Liver (tissue), 9 donors: ENCODE results near the gene PCDHA2. TPM values are rescaled to one million over a fixed set of nuclear protein-coding genes. Genes with fewer than 3 reads are reported as not detected.
A peak's percentile ranks its signal among the peaks of the same experiment; 100 is the strongest.
"Not testable (repeated sequence)": the region's sequence is repeated elsewhere in the genome, so short reads cannot be mapped to it uniquely, and the experiment has no call there.

Source experiments
- DNase-seq: peaks from one replicate; pipeline ENCODE4 v3.0.0-alpha.2; 2017; ENCODE audit warnings: low spot score
- H3K27ac ChIP-seq, 2 donors: one replicate each; pipeline ENCODE4 v1.7.0; 2013; ENCODE audit warnings: inconsistent platforms in 2 of 2, low read length in 2 of 2, control low read depth in 1 of 2, low read depth in 1 of 2, mild to moderate bottlenecking in 1 of 2
- H3K27me3 ChIP-seq, 4 donors: one replicate each; pipeline versions ENCODE4 v1.6.1 to v1.7.0; 2013; ENCODE audit warnings: low read length in 3 of 4, inconsistent platforms in 1 of 4, mild to moderate bottlenecking in 1 of 4, moderate library complexity in 1 of 4; ENCODE audit not compliant: control insufficient read depth in 4 of 4, insufficient read depth in 4 of 4
- H3K36me3 ChIP-seq, 4 donors: one replicate each; pipeline versions ENCODE4 v1.6.1 to v1.7.0; 2013; ENCODE audit warnings: low read length in 3 of 4, mild to moderate bottlenecking in 3 of 4, low read depth in 1 of 4, moderate library complexity in 1 of 4; ENCODE audit not compliant: control insufficient read depth in 4 of 4, insufficient read depth in 3 of 4
- H3K4me1 ChIP-seq, 4 donors: one replicate each; pipeline versions ENCODE4 v1.6.1 to v1.7.0; 2013; ENCODE audit warnings: low read length in 3 of 4, mild to moderate bottlenecking in 3 of 4, moderate library complexity in 1 of 4; ENCODE audit not compliant: control insufficient read depth in 4 of 4, insufficient read depth in 4 of 4
- H3K4me3 ChIP-seq, 3 donors: one replicate each; pipeline versions ENCODE4 v1.6.1 to v1.7.0; 2013; ENCODE audit warnings: low read length in 3 of 3, control low read depth in 1 of 3, low read depth in 1 of 3, mild to moderate bottlenecking in 1 of 3
- H3K9ac ChIP-seq, 2 donors: one replicate each; pipeline ENCODE4 v1.7.0; 2013; ENCODE audit warnings: low read length in 2 of 2, mild to moderate bottlenecking in 2 of 2, moderate library complexity in 2 of 2, control low read depth in 1 of 2, low read depth in 1 of 2
- H3K9me3 ChIP-seq, 4 donors: one replicate each; pipeline versions ENCODE4 v1.6.1 to v1.7.0; 2013; ENCODE audit warnings: low read length in 3 of 4; ENCODE audit not compliant: control insufficient read depth in 4 of 4
- EGR1 ChIP-seq, 2 donors: IDR thresholded peaks; 2 replicates each; pipeline ENCODE4 v1.6.1; 2016 to 2018; ENCODE audit warnings: antibody characterized with exemption in 2 of 2, low read depth in 2 of 2
- FOXA1 ChIP-seq: IDR thresholded peaks from 2 replicates; pipeline ENCODE4 v1.6.1; 2016; ENCODE audit warnings: antibody characterized with exemption
- FOXA2 ChIP-seq: IDR thresholded peaks from 2 replicates; pipeline ENCODE4 v1.6.1; 2016; ENCODE audit warnings: antibody characterized with exemption
- GABPA ChIP-seq, 2 donors: IDR thresholded peaks in 1 of 2; conservative IDR thresholded peaks in 1 of 2; 2 replicates each; pipeline ENCODE4 v1.6.1; 2016; ENCODE audit warnings: antibody characterized with exemption in 2 of 2, mild to moderate bottlenecking in 1 of 2, moderate library complexity in 1 of 2
- HNF4G ChIP-seq: IDR thresholded peaks from 2 replicates; pipeline ENCODE4 v1.6.1; 2016; ENCODE audit warnings: antibody characterized with exemption
- JUND ChIP-seq, 2 donors: IDR thresholded peaks; 2 replicates each; pipeline ENCODE4 v1.6.1; 2016; ENCODE audit warnings: antibody characterized with exemption in 2 of 2
- NR2F2 ChIP-seq: IDR thresholded peaks from 2 replicates; pipeline ENCODE4 v1.6.1; 2016; ENCODE audit warnings: antibody characterized with exemption
- RAD21 ChIP-seq, 2 donors: IDR thresholded peaks; 2 replicates each; pipeline ENCODE4 v1.6.1; 2016; ENCODE audit warnings: antibody characterized with exemption in 2 of 2, mild to moderate bottlenecking in 2 of 2
- RXRA ChIP-seq, 2 donors: IDR thresholded peaks; 2 replicates each; pipeline ENCODE4 v1.6.1; 2017 to 2018; ENCODE audit warnings: antibody characterized with exemption in 2 of 2, mild to moderate bottlenecking in 1 of 2
- SP1 ChIP-seq: IDR thresholded peaks from 2 replicates; pipeline ENCODE4 v1.6.1; 2018; ENCODE audit warnings: antibody characterized with exemption, mild to moderate bottlenecking
- TAF1 ChIP-seq: conservative IDR thresholded peaks from 2 replicates; pipeline ENCODE4 v1.6.1; 2016; ENCODE audit warnings: antibody characterized with exemption, mild to moderate bottlenecking
- YY1 ChIP-seq: IDR thresholded peaks from 2 replicates; pipeline ENCODE4 v1.6.1; 2016; ENCODE audit warnings: antibody characterized with exemption, mild to moderate bottlenecking
- WGBS: extraction: QIAGEN DNeasy Blood & Tissue Kit; methylation state at CpG from one replicate; pipeline ENCODE4 v1.1.7; 2013; 5-methylcytosine and 5-hydroxymethylcytosine counted together
- polyA plus RNA-seq, 2 donors: library from polyadenylated mRNA; stranded (reverse) in 1 of 2; unstranded in 1 of 2; fragments of 200-250 nt in 1 of 2; fragments of >200 nt in 1 of 2; fragmentation: Nextera tagmentation in 1 of 2; extraction: Ambion mirVana in 1 of 2; gene quantifications; one replicate each; pipeline versions ENCODE4 v1.2.1 to v1.2.3, GENCODE V29; 2013 to 2015
- total RNA-seq, 2 donors: library from RNA; depleted of rRNA; stranded (reverse); fragments of >200 nt; gene quantifications; one replicate each; pipeline ENCODE4 v1.2.3, GENCODE V29; 2014
- TF ChIP-seq, protein P1 (sequence below): IDR thresholded peaks from 2 replicates; pipeline ENCODE4 v1.6.1; 2016; ENCODE audit warnings: antibody characterized with exemption
- TF ChIP-seq, protein P2 (sequence below): IDR thresholded peaks from 2 replicates; pipeline ENCODE4 v1.6.1; 2016; ENCODE audit warnings: antibody characterized with exemption
- TF ChIP-seq, protein P3 (sequence below): fragments of 150-350 bp; IDR thresholded peaks from 2 replicates; pipeline ENCODE4 v1.5.1; 2017; ENCODE audit warnings: improper control_type of control experiment, low read depth, low read length; ENCODE audit not compliant: missing input control
- TF ChIP-seq, protein P4 (sequence below): IDR thresholded peaks from 2 replicates; pipeline ENCODE4 v1.6.1; 2016; ENCODE audit warnings: antibody characterized with exemption
- TF ChIP-seq, protein P5 (sequence below): IDR thresholded peaks from 2 replicates; pipeline ENCODE4 v1.6.1; 2016; ENCODE audit warnings: antibody characterized with exemption, mild to moderate bottlenecking
- donor health status: healthy.
- donor health status: healthy.
- donor health status: healthy.
- donor health status: healthy.
- donor health status: healthy.

The PCDHA2 gene
- total and polyA plus RNA-seq, 4 donors: not detected

DNA sequence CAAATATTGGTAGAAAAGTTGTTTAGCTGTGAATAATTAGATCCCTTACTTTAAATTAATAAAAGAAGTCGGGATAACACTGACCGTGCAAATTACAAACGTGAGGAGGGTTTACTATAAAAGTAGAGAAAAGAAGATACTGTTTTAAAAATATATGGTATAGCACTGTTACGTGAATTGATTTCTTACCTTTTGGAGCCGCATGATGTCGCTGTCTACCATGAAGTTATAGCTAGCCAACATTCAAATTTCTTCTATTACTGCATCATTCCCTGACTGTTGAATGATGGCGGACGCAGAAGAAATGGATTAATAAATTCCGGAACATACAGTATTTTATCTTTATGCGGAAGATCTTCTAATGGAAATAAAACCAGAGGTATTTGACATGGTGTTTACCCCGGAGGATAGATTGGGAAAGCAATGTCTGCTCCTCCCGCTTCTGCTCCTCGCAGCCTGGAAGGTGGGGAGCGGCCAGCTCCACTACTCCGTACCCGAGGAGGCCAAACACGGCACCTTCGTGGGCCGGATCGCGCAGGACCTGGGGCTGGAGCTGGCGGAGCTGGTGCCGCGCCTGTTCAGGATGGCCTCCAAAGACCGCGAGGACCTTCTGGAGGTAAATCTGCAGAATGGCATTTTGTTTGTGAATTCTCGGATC lies 33.2 kb downstream of the PCDHA2 start, which contains the start of gene PCDHA6 (continued):
- TF ChIP-seq JUND (IDR thresholded peaks at IDR 0.05): no peak
- no peak for TF ChIP-seq GABPA (IDR thresholded peaks at IDR 0.05 in 1 of 2, conservative IDR thresholded peaks at IDR 0.05 in 1 of 2)

DNA sequence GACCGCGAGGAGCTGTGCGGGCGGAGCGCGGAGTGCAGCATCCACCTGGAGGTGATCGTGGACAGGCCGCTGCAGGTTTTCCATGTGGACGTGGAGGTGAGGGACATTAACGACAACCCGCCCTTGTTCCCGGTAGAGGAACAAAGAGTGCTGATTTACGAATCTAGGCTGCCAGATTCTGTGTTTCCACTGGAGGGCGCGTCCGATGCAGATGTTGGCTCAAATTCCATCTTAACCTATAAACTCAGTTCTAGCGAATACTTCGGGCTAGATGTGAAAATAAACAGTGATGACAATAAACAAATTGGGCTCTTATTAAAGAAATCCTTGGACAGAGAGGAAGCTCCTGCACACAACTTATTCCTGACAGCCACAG lies 33.7 kb downstream of the PCDHA2 start:
- Histone ChIP-seq H3K27ac (no peak overlapping the region), H3K4me3 (no peak overlapping the region), H3K27me3 (peaks cover 0 to 5% (median 2%) of the 10 kb centered on the region in 4 donors), H3K9me3 (peaks cover 16 to 38% (median 21%) of the 10 kb centered on the region in 4 donors), H3K36me3 (no peaks in the 10 kb centered on the region), H3K9ac (no peak overlapping the region), H3K4me1 (no peaks in the 10 kb centered on the region)
- DNase-seq: no peak
- TF ChIP-seq, protein P1, sequence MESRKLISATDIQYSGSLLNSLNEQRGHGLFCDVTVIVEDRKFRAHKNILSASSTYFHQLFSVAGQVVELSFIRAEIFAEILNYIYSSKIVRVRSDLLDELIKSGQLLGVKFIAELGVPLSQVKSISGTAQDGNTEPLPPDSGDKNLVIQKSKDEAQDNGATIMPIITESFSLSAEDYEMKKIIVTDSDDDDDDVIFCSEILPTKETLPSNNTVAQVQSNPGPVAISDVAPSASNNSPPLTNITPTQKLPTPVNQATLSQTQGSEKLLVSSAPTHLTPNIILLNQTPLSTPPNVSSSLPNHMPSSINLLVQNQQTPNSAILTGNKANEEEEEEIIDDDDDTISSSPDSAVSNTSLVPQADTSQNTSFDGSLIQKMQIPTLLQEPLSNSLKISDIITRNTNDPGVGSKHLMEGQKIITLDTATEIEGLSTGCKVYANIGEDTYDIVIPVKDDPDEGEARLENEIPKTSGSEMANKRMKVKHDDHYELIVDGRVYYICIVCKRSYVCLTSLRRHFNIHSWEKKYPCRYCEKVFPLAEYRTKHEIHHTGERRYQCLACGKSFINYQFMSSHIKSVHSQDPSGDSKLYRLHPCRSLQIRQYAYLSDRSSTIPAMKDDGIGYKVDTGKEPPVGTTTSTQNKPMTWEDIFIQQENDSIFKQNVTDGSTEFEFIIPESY: no peak
- TF ChIP-seq YY1: no peak
- TF ChIP-seq NR2F2: no peak
- TF ChIP-seq, protein P2, sequence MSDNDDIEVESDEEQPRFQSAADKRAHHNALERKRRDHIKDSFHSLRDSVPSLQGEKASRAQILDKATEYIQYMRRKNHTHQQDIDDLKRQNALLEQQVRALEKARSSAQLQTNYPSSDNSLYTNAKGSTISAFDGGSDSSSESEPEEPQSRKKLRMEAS: no peak
- TF ChIP-seq TAF1: no peak
- no peak for TF ChIP-seq HNF4G
- no peak for TF ChIP-seq RXRA (IDR thresholded peaks at IDR 0.05)
- no peak for TF ChIP-seq JUND (IDR thresholded peaks at IDR 0.05)
- TF ChIP-seq, protein P3, sequence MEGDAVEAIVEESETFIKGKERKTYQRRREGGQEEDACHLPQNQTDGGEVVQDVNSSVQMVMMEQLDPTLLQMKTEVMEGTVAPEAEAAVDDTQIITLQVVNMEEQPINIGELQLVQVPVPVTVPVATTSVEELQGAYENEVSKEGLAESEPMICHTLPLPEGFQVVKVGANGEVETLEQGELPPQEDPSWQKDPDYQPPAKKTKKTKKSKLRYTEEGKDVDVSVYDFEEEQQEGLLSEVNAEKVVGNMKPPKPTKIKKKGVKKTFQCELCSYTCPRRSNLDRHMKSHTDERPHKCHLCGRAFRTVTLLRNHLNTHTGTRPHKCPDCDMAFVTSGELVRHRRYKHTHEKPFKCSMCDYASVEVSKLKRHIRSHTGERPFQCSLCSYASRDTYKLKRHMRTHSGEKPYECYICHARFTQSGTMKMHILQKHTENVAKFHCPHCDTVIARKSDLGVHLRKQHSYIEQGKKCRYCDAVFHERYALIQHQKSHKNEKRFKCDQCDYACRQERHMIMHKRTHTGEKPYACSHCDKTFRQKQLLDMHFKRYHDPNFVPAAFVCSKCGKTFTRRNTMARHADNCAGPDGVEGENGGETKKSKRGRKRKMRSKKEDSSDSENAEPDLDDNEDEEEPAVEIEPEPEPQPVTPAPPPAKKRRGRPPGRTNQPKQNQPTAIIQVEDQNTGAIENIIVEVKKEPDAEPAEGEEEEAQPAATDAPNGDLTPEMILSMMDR: no peak
- no peak for TF ChIP-seq FOXA2
- no peak for TF ChIP-seq EGR1 (IDR thresholded peaks at IDR 0.05; ENCODE audit: low read depth in 2 of 2)
- TF ChIP-seq, protein P4, sequence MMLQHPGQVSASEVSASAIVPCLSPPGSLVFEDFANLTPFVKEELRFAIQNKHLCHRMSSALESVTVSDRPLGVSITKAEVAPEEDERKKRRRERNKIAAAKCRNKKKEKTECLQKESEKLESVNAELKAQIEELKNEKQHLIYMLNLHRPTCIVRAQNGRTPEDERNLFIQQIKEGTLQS: no peak
- no peak for TF ChIP-seq GABPA (IDR thresholded peaks at IDR 0.05 in 1 of 2, conservative IDR thresholded peaks at IDR 0.05 in 1 of 2)
- TF ChIP-seq, protein P5, sequence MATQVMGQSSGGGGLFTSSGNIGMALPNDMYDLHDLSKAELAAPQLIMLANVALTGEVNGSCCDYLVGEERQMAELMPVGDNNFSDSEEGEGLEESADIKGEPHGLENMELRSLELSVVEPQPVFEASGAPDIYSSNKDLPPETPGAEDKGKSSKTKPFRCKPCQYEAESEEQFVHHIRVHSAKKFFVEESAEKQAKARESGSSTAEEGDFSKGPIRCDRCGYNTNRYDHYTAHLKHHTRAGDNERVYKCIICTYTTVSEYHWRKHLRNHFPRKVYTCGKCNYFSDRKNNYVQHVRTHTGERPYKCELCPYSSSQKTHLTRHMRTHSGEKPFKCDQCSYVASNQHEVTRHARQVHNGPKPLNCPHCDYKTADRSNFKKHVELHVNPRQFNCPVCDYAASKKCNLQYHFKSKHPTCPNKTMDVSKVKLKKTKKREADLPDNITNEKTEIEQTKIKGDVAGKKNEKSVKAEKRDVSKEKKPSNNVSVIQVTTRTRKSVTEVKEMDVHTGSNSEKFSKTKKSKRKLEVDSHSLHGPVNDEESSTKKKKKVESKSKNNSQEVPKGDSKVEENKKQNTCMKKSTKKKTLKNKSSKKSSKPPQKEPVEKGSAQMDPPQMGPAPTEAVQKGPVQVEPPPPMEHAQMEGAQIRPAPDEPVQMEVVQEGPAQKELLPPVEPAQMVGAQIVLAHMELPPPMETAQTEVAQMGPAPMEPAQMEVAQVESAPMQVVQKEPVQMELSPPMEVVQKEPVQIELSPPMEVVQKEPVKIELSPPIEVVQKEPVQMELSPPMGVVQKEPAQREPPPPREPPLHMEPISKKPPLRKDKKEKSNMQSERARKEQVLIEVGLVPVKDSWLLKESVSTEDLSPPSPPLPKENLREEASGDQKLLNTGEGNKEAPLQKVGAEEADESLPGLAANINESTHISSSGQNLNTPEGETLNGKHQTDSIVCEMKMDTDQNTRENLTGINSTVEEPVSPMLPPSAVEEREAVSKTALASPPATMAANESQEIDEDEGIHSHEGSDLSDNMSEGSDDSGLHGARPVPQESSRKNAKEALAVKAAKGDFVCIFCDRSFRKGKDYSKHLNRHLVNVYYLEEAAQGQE: no peak
- no peak for TF ChIP-seq FOXA1
- TF ChIP-seq SP1: no peak
- TF ChIP-seq RAD21 (IDR thresholded peaks at IDR 0.05): no peak
- 22% methylated on average over 18 of the region's 18 CpGs for WGBS

DNA sequence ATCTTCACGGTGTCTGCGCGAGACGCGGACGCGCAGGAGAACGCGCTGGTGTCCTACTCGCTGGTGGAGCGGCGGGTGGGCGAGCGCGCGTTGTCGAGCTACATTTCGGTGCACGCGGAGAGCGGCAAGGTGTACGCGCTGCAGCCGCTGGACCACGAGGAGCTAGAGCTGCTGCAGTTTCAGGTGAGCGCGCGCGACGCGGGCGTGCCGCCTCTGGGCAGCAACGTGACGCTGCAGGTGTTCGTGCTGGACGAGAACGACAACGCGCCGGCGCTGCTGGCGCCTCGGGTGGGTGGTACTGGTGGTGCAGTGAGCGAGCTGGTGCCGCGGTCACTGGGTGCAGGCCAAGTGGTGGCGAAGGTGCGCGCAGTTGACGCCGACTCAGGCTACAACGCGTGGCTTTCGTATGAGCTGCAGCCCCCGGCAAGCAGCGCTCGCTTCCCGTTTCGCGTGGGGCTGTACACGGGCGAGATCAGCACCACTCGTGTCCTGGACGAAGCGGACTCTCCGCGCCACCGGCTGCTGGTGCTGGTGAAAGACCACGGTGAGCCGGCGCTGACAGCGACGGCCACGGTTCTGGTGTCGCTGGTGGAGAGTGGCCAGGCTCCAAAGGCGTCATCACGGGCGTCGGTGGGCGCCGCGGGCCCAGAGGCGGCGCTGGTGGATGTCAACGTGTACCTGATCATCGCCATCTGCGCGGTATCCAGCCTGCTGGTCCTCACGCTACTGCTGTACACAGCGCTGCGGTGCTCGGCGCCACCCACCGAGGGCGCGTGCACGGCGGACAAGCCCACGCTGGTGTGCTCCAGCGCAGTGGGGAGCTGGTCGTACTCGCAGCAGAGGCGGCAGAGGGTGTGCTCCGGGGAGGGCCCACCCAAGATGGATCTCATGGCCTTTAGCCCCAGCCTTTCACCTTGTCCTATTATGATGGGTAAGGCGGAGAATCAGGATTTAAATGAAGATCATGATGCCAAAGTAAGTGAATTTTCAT lies 35.2 kb downstream of the PCDHA2 start:
- H3K36me3 ChIP-seq, H3K4me1 ChIP-seq, H3K9ac ChIP-seq, DNase-seq, H3K27me3 ChIP-seq, H3K27ac ChIP-seq: not testable (repeated sequence)
- peak overlapping the region in 1 of 3 donors; percentile 20 for H3K4me3 ChIP-seq
- peaks cover 12 to 32% (median 21%) of the 10 kb centered on the region in 4 donors for H3K9me3 ChIP-seq
- 37% methylated on average over 106 of the region's 106 CpGs for WGBS
